Activated T-cell treated with anti-CD3 and anti-CD28 coated beads for 4 hours (primary cell): ENCODE results near the gene B4GALT3.

Experiments
- DNase-seq: peaks from one replicate; pipeline ENCODE4 v3.0.0-alpha.2; 2020

Gene B4GALT3

DNA sequence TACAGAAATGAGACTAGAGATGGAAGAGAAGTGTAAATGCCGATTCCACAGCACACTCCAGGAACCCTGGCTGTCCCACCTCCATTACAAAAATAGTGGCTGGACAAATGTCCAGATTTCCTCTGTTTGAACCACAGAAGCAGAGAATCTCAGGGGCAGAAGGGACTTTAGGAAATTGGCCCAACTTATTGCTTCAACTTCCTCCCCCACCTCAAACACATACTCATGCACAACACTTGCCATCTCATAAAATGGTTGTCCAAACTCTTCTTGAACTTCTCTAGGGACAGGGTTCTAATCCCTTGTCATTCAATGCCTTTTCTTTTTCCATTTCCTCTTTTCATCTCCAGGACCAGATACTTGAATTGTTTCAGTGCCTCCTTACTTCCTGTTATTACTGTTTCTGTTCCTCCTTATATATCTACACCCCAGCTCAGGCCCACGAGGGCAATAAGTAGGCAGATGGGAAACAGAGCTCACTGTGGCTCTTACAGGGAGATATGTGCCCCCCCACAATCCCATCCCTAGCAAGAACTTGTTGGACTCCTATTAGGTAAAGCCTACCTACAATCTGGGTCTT lies 8.5 kb upstream of the B4GALT3 start:
- DNase-seq, result no peak

- DNase-seq, result peak; percentile 53
Observed at GRCh38 chr1:161185282-161185682, 8.0 kb upstream of the B4GALT3 start.

DNA sequence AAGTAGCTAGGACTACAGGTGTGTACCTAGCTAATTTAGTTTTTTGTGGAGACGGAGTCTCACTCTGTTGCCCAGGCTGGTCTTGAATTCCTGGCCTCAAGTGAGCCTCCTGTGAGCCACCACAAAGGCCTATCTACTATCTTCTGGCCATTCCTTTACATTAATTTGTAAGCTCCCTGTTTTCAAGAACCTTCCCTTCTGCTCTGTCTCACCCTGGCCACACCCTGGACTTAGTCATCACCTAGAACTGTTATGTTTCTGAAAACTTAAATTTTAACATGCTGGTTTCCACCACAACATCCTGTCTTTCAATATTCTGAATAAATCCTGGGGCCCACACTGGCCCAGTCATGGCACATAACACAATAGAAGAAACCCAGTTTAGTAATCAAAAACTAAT lies 4.9 kb upstream of the B4GALT3 start:
- DNase-seq, result peak; percentile 43

GRCh38 chr1:161180639-161181038 lies 3.3 kb upstream of the B4GALT3 start:
- DNase-seq, result no peak

DNA sequence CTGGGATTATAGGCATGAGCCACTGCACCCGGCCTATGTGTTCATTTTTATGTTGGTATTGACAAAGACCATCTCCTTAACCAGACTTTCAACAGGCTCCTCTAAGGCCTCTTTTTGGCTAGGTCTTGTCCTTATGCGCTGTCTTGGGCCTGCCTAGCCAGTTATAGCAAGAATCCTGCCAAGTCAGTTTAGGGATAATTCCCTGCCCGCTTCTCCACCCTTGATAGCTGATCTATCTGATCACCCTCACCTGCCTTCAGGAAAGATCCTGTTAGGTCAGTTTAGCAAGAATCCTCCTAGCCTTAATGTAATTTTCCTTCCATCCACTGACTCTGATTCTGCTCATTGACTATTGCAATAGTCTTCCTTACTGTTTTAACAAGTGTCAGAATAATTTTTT lies 2.4 kb upstream of the B4GALT3 start:
- no peak for DNase-seq

GRCh38 chr1:161177936-161178244 lies 583 bp upstream of the B4GALT3 start:
- DNase-seq, result no peak

DNA sequence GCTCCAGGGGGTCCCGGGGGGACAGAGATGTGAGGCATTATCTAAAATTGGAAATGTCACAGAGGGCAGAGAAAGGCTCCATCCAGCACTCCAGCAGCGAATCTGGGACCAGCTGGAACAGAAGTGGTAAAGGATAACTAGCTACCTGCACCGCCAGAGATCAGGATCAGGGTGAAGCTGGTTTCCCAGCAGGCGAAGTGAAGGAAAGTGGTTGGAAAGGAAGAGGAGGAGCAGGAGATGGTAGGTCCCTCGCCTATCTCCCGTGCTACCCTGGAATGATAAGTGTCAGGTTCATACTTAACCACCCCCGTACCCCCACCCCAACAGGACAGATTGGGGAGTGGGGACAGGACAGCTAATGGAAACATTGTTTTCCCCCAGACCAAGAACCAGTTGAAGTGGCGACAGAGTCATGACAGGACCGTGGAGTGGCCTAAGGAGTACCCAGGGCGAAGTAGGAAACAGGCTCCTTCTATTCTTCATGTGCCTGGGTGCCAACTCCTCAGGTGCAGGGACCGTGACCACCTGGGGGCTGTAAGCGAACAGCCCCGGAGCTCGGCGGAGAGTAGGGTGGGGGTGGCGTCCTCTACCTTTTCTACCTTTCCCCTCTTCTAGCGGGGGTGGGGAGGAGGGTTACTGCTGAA lies 717 bp downstream of the B4GALT3 start:
- DNase-seq, result no peak

DNA sequence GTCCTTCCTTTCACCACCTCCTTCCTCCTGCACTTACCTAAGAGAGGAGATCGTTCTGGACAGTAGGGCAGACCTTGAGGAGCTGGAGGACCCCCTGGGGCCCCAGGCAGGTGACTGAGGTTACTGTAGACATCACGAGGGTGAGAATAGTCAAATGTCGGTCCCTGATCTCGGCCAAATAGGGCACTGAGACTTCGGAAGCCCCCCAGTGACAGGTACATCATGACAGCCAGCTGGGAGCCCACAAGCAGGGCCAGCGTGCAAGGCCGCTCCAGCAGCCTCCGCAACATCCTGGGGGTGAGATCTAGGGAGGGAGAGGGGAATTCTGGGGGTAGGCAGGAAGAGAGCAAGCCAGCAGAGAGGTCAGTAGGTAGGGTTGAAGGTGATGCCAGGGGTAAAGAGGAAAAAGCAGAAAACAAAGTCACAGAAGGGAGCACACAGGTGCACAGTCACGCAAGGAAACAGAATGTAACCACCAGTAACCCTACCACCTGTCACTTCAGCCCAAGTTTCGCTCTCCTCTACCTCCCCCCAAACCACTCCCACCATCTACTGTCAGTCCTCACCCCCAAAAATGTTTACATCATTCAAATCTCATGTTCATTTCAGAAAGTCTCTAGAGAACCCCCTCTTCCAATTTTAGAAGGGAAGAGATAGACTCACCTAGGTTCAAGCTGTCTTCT lies 1.4 kb downstream of the B4GALT3 start:
- no peak for DNase-seq

GRCh38 chr1:161174911-161175310 lies 2.4 kb downstream of the B4GALT3 start:
- no peak for DNase-seq

DNA sequence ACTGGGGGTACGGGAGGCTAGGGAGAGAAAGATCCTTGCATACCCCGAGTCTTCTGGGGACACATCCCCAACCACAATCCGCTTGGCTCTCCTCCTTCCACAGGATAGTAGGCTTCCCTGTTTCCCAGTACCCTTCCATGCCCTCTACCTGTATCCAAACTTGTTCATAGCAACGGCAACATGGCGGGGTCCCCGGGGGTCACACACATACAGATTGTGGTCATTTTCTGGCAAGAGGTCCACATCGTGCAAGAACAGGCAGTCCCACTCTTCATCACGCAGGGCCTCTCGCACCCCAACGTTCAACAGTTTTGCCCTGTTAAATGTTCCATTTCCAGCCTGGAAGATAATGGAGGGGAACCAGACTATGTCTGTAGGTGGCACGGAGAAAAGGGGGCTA lies 3.6 kb downstream of the B4GALT3 start:
- no peak for DNase-seq

DNA sequence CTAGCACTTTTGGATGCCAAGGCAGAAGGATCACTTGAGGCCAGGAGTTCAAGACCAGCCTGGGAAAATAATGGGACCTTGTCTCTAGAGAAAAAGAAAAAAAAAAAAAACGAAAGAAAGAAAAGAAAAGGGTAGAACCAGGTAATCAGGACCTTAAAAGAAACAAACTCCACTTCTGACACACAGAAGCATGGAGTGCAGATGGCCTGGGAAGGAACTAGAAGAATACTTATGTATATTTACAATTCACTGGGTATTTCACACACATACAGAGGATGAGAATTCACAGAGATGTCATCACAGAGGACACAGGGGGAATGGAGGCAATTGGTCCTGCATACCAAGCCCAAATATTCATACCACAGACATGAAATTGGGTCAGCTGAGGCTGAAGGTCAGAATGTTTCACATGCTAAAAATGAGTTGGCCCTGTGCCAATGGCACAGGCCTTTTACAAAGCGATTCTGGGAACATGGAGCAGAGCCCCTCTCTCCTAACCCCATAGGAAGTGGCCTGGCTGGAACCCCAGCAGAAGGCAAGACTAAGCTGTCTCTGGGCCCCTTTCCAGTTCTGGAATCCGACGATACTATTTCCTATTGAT lies 4.4 kb downstream of the B4GALT3 start:
- DNase-seq, result no peak

GRCh38 chr1:161172349-161172748 lies 5.0 kb downstream of the B4GALT3 start:
- DNase-seq, result no peak

- DNase-seq, result no peak
Observed at GRCh38 chr1:161171696-161172095, 5.6 kb downstream of the B4GALT3 start.

GRCh38 chr1:161171191-161171590 lies 6.1 kb downstream of the B4GALT3 start:
- DNase-seq, result no peak

DNA sequence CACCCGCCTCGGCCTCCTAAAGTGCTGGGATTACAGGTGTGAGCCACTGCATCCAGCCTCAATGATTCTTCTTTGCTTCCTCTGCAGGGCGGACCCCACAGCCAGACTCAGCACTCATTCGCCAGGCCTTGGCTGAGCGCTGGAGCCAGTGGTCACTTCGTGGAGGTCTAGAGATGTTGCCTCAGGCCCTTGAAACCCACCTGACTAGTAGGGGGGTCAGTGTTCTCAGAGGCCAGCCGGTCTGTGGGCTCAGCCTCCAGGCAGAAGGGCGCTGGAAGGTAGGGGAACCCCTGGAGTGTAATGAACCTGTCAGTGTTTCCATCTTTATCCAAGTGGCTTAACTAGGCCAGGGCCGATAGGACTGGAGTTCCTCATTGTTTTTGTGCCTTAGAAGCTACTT lies 8.4 kb downstream of the B4GALT3 start:
- DNase-seq, result no peak

DNA sequence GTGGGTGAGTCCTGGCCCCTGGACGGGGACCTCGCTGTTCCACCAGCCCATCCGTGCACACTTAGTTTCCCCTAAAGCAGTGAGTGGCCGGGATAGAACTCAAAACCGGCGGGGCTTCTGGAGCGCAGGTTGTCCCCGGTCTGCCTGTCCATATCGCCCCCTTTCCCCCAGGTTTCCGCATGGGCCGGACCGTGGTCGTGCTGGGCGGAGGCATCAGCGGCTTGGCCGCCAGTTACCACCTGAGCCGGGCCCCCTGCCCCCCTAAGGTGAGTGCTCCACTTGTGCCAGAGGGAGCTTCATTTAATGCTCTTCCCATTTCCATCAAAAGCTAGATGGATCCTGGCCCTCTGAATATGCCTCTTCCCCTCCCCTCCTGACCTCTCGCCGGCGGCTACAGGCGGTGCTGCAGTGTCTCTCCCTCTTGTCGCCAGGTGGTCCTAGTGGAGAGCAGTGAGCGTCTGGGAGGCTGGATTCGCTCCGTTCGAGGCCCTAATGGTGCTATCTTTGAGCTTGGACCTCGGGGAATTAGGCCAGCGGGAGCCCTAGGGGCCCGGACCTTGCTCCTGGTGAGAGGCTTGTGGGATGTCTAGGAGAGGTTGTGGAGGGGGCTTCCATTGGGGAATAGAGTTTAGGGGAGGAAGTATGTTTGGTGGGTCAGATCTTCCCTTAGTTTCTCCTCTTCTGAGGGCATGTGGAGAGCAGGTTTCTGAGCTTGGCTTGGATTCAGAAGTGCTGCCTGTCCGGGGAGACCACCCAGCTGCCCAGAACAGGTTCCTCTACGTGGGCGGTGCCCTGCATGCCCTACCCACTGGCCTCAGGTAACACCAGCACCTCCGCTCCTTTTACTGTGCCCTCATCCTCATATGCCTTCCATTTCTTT lies 10.4 kb downstream of the B4GALT3 start:
- no peak for DNase-seq

DNA sequence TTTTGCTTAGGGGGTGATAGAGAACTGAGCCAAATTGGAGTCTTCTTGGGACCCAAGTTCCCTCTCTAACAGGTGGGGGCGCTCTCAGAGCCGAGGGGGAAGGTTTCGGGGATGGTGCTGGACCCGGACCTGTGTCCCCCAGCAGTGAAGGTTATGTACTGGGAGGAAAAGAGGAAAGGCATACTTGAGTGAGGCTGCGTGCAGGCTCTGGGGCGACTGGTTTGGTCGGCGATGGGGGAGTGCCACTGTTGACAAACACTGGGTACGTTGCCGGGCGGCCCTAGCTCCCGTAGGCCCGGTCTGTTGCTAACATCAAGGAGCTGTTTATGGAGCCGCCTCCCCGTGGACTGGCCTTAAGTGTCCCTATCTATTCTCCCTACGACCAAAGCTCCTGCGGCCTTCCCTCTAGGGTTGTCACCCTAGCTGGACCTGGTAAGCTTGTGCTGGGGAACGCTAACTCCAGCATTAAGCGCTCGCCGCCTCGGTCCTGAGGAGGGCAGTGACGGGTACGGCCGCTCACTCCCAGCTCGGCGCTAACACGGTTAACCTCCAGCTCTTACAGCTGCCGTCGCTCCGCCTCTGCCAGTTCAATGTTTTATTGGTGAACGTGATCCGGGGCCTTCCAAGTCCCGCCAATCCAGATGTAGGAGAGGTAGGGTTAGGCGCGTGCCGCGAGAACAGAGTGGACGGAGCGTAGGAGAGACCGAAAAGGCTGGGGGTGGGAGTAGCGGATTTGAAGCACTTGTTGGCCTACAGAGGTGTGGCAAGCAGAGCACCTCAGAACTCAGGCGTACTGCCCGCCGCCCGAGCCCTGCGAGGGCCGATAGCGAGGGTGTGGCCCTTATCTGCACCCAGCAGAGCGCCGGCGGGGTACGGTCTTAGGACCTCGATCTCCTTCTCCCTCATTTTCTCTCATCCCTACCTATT lies 11.3 kb downstream of the B4GALT3 start, which contains the start of gene PPOX:
PPOX (plus strand) TSS at position 685 of the 927 bp plus-strand sequence. CDS start 422 bp downstream, outside the sequence.
- peak; percentile 81 for DNase-seq

DNA sequence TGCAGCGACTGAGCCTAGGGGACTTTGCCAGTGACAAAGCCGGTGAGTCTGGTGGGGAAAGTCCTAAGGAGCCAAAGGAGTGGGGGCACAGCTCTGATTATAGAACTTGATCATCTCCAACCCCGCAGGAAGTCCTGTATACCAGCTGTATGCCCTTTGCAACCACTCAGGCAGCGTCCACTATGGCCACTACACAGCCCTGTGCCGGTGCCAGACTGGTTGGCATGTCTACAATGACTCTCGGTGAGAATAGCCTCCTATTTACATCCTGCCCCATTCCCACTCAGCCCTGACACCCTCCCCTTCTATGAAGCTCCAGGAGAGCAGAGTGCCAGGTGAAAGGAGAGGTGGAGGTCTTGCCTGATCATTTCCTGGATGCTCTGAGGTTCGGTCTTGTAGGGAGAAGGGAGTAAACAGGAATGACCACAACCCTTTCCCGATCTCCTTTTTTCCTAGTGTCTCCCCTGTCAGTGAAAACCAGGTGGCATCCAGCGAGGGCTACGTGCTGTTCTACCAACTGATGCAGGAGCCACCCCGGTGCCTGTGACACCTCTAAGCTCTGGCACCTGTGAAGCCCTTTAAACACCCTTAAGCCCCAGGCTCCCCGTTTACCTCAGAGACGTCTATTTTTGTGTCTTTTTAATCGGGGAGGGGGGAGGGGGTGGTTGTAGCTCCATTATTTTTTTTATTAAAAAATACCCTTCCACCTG lies 12.3 kb downstream of the B4GALT3 start:
- no peak for DNase-seq

DNA sequence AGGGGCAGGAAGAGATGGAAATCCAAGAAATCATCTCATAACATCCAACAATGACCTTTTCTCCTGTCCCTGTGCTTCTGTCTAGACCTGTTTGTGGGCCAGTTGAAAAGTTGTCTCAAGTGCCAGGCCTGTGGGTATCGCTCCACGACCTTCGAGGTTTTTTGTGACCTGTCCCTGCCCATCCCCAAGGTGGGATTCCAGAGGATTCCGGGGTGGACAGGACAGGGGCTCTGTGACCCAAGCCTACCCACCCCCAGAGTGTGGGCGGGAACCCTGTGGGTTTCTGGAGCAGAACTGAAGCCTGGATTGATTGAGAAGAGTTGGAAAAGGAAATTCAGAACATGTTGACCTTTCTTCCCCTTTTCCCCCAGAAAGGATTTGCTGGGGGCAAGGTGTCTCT lies 13.5 kb downstream of the B4GALT3 start:
- DNase-seq, result no peak

DNA sequence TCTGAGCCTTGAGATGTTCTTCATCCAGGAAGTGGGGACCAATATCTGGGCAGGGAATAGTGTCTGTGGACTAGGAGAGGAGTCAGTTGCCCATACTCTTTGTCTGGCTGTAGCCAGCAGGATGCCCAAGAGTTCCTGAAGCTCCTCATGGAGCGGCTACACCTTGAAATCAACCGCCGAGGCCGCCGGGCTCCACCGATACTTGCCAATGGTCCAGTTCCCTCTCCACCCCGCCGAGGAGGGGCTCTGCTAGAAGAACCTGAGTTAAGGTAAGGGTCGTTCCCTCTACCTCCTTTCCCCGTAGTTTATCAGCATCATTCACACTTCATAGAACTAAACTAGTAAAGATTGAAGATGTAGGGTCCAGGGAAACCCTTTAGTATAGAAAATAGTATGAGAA lies 14.5 kb downstream of the B4GALT3 start:
- DNase-seq, result no peak

GRCh38 chr1:161162052-161162451 lies 15.3 kb downstream of the B4GALT3 start:
- DNase-seq, result no peak
